HCT116 (cell line): ENCODE data around the gene STX1B. TPM values are rescaled to one million over a fixed set of nuclear protein-coding genes. Genes with fewer than 3 reads are reported as not detected.

Experiments
- ATAC-seq: fragments of 200-7000 bp; cut with Tn5 transposase; 2 replicates; pipeline ENCODE4 v1.9.1; 2020; ENCODE audit warnings: mild to moderate bottlenecking, moderate library complexity
- BruUV-seq: library from RNA; stranded (reverse); fragments of 400-500 nt; replicated peaks from 2 replicates; lab custom pipeline; 2021; lab: Mats Ljungman, UMichigan
- CTCF ChIA-PET: fragments of 300-600 bp; sonication (Branson Sonifier 250); formaldehyde crosslinking; loops from one replicate; lab custom pipeline; 2021; ENCODE audit warnings: antibody characterized with exemption; lab: Charles Lee
- POLR2A ChIA-PET: fragments of 300-600, 350-600 bp; sonication (Branson Sonifier 250); formaldehyde crosslinking; loops from one replicate; lab custom pipeline; 2021; ENCODE audit warnings: antibody characterized with exemption; lab: Charles Lee
- RAD21 ChIA-PET, 2 experiments: fragments of 300-600 bp; sonication (Branson Sonifier 250); formaldehyde crosslinking; loops; one replicate each; lab custom pipeline; 2023; ENCODE audit warnings: low total read pairs in 2 of 2; ENCODE audit not compliant: uncharacterized antibody in 2 of 2, unreplicated experiment in 2 of 2, low non-redundant PET in 1 of 2; lab: Charles Lee
- DNase-seq: peaks from one replicate; pipeline ENCODE4 v3.0.0-alpha.2; 2010; ENCODE audit warnings: low read depth, low spot score
- H2AFZ ChIP-seq: fragments of 200-600 bp; shearing (Covaris generic), sonication (generic); 2 replicates; pipeline ENCODE4 v1.6.1; 2017; ENCODE audit warnings: low read depth, mixed run types, mixed read lengths, antibody characterized with exemption, low read length; ENCODE audit not compliant: poor library complexity, severe bottlenecking
- H3K27ac ChIP-seq: 2 replicates; pipeline ENCODE4 v1.5.1; 2012; ENCODE audit warnings: low read depth, low read length
- H3K27me3 ChIP-seq: fragments of 200-600 bp; sonication (generic); 2 replicates; pipeline ENCODE4 v1.6.1; 2016; ENCODE audit warnings: mixed run types, low read length, mixed read lengths; ENCODE audit not compliant: insufficient read depth
- H3K36me3 ChIP-seq, 2 experiments: fragments of 200-500 bp in 1 of 2; fragments of 200-600 bp in 1 of 2; sonication (Bioruptor generic) in 1 of 2; sonication (generic) in 1 of 2; 2 replicates each; pipeline versions ENCODE4 v1.5.1 to v1.6.1; 2014 to 2016; ENCODE audit warnings: low read length in 2 of 2, inconsistent platforms in 1 of 2, mixed read lengths in 1 of 2, mixed run types in 1 of 2; ENCODE audit not compliant: insufficient read depth in 2 of 2, control insufficient read depth in 1 of 2
- H3K4me1 ChIP-seq, 2 experiments: fragments of 200-600 bp in 1 of 2; sonication (generic) in 1 of 2; 2 replicates each; pipeline versions ENCODE4 v1.5.1 to v1.6.1; 2012 to 2017; ENCODE audit warnings: low read length in 2 of 2, inconsistent platforms in 1 of 2, mild to moderate bottlenecking in 1 of 2, mixed read lengths in 1 of 2, mixed run types in 1 of 2, moderate library complexity in 1 of 2; ENCODE audit not compliant: insufficient read depth in 2 of 2, control insufficient read depth in 1 of 2
- H3K4me2 ChIP-seq: fragments of 200-600 bp; sonication (generic); 2 replicates; pipeline ENCODE4 v1.6.1; 2017; ENCODE audit warnings: mixed run types, low read length, mixed read lengths
- H3K4me3 ChIP-seq, 2 experiments: fragments of 200-600 bp in 1 of 2; sonication (generic) in 1 of 2; replicated peaks in 1 of 2; 2 replicates each; pipeline ENCODE4 v1.5.1; 2011 to 2016; ENCODE audit warnings: low read length in 2 of 2, control low read depth in 1 of 2, low read depth in 1 of 2, mild to moderate bottlenecking in 1 of 2, mixed read lengths in 1 of 2, mixed run types in 1 of 2
- H3K79me2 ChIP-seq: fragments of 200-600 bp; sonication (generic); 2 replicates; pipeline ENCODE4 v1.6.1; 2017; ENCODE audit warnings: mild to moderate bottlenecking, mixed run types, low read length, moderate library complexity, mixed read lengths; ENCODE audit not compliant: insufficient read depth
- H3K9ac ChIP-seq: fragments of 200-600 bp; sonication (generic); 2 replicates; pipeline ENCODE4 v1.6.1; 2016; ENCODE audit warnings: low read length, mixed read lengths
- H3K9me2 ChIP-seq: fragments of 200-600 bp; sonication (generic), shearing (Covaris generic); 2 replicates; pipeline ENCODE4 v1.6.1; 2017; ENCODE audit warnings: mixed run types, mild to moderate bottlenecking, moderate library complexity; ENCODE audit not compliant: insufficient read depth
- H3K9me3 ChIP-seq, 2 experiments: fragments of 200-500 bp in 1 of 2; fragments of 200-600 bp in 1 of 2; sonication (Bioruptor generic) in 1 of 2; sonication (generic) in 1 of 2; 2 replicates each; pipeline ENCODE4 v1.6.1; 2014 to 2017; ENCODE audit warnings: low read length in 2 of 2, mixed read lengths in 2 of 2, inconsistent platforms in 1 of 2, low read depth in 1 of 2, mild to moderate bottlenecking in 1 of 2, mixed run types in 1 of 2, moderate library complexity in 1 of 2; ENCODE audit not compliant: control insufficient read depth in 1 of 2, insufficient read depth in 1 of 2
- H4K20me1 ChIP-seq: fragments of 200-600 bp; sonication (generic), shearing (Covaris generic); 2 replicates; pipeline ENCODE4 v1.6.1; 2017; ENCODE audit warnings: mixed run types, mild to moderate bottlenecking, moderate library complexity; ENCODE audit not compliant: insufficient read depth
- ATF3 ChIP-seq: IDR thresholded peaks from 2 replicates; pipeline ENCODE4 v1.6.1; 2012
- CBX3 ChIP-seq: IDR thresholded peaks from 2 replicates; pipeline ENCODE4 v1.6.1; 2012; ENCODE audit warnings: low read depth
- CEBPB ChIP-seq: IDR thresholded peaks from 2 replicates; pipeline ENCODE4 v1.6.1; 2012; ENCODE audit warnings: low read depth
- ELF1 ChIP-seq: IDR thresholded peaks from 2 replicates; pipeline ENCODE4 v1.6.1; 2012; ENCODE audit warnings: low read depth, borderline replicate concordance
- EZH2 ChIP-seq: fragments of 200-600 bp; sonication (generic); IDR thresholded peaks from 2 replicates; pipeline ENCODE4 v1.6.1; 2017; ENCODE audit warnings: antibody characterized with exemption, mixed run types
- EZH2phosphoT487 ChIP-seq: fragments of 200-600 bp; IDR thresholded peaks from 2 replicates; pipeline ENCODE4 v1.6.1; 2018; ENCODE audit warnings: antibody characterized with exemption, borderline replicate concordance
- FOSL1 ChIP-seq: IDR thresholded peaks from 2 replicates; pipeline ENCODE4 v1.6.1; 2012; ENCODE audit warnings: low read depth
- POLR2A ChIP-seq: IDR thresholded peaks from 2 replicates; pipeline ENCODE4 v1.7.0; 2011; ENCODE audit warnings: borderline replicate concordance; ENCODE audit not compliant: insufficient read depth, insufficient read length; ENCODE audit errors: extremely low read depth
- POLR2AphosphoS5 ChIP-seq: IDR thresholded peaks from 2 replicates; pipeline ENCODE4 v1.6.1; 2011; ENCODE audit warnings: mild to moderate bottlenecking, low read depth, low read length, moderate library complexity
- REST ChIP-seq: IDR thresholded peaks from 2 replicates; pipeline ENCODE4 v1.6.1; 2012; ENCODE audit warnings: low read depth
- SIN3A ChIP-seq: IDR thresholded peaks from 2 replicates; pipeline ENCODE4 v1.6.1; 2012; ENCODE audit warnings: low read depth
- SP1 ChIP-seq: IDR thresholded peaks from 2 replicates; pipeline ENCODE4 v1.6.1; 2012; ENCODE audit warnings: low read depth
- TCF7L2 ChIP-seq: IDR thresholded peaks from 2 replicates; pipeline ENCODE4 v1.7.0; 2011; ENCODE audit warnings: borderline replicate concordance, inconsistent platforms; ENCODE audit not compliant: insufficient read depth, insufficient read length; ENCODE audit errors: extremely low read depth
- YY1 ChIP-seq: IDR thresholded peaks from 2 replicates; pipeline ENCODE4 v1.6.1; 2011; ENCODE audit warnings: low read length, low read depth, moderate library complexity, mild to moderate bottlenecking; ENCODE audit not compliant: insufficient replicate concordance; ENCODE audit errors: extremely low read depth
- ZBTB33 ChIP-seq: IDR thresholded peaks from 2 replicates; pipeline ENCODE4 v1.6.1; 2011; ENCODE audit warnings: mild to moderate bottlenecking, low read length, moderate library complexity; ENCODE audit not compliant: insufficient replicate concordance; ENCODE audit errors: extremely low read depth
- ZFX ChIP-seq: fragments of 450-650 bp; IDR thresholded peaks from 2 replicates; pipeline ENCODE4 v1.6.1; 2017
- ZNF274 ChIP-seq: fragments of 200-500 bp; sonication (Bioruptor generic); IDR thresholded peaks from 2 replicates; pipeline ENCODE4 v1.6.1; 2014; ENCODE audit warnings: mild to moderate bottlenecking, low read depth, low read length, inconsistent platforms
- intact Hi-C: fragments of 100-400 bp; cut with micrococcal nuclease; formaldehyde crosslinking; loops from 2 replicates; pipeline ENCODE4 v1.10.0; 2022
- total RNA-seq: library from RNA; stranded (reverse); gene quantifications from one replicate; pipeline ENCODE4 v1.2.1, GENCODE V29; 2021; ENCODE audit not compliant: unreplicated experiment

STX1B gene
- total RNA-seq, 1 experiment from 2014 or later: 1.6 TPM

GRCh38 chr16:30987581-30988190, 22.8 kb downstream of the STX1B start:
- no peaks in the 10 kb centered on the region for H3K27me3 ChIP-seq
- no peaks in the 10 kb centered on the region for H3K9me3 ChIP-seq
- no peak for DNase-seq
- RAD21 ChIA-PET: no interaction called here
- no peak overlapping the region for H3K9ac ChIP-seq
- no peaks in the 10 kb centered on the region for H3K79me2 ChIP-seq
- no TSS peak for BruUV-seq
- intact Hi-C loops: loop anchor here (10.0 kb wide), 1 partner anchor 707 kb away; no protein-coding TSS in a partner anchor
- no peak overlapping the region for H3K4me3 ChIP-seq
- no peak overlapping the region for H3K4me2 ChIP-seq
- H4K20me1 ChIP-seq: no peaks in the 10 kb centered on the region
- H3K27ac ChIP-seq: no peak overlapping the region
- H3K4me1 ChIP-seq: peaks cover 0 to 14% of the 10 kb centered on the region in 2 experiments; a peak in 3 of 4 replicates
- H3K9me2 ChIP-seq: no peaks in the 10 kb centered on the region
- no peak for ATAC-seq
- no peak overlapping the region for H2AFZ ChIP-seq
- POLR2A ChIA-PET: no interaction called here
- H3K36me3 ChIP-seq: no peaks in the 10 kb centered on the region
- no peak for TF ChIP-seq SP1
- no peak for TF ChIP-seq POLR2AphosphoS5
- no peak for TF ChIP-seq TCF7L2
- no peak for TF ChIP-seq EZH2
- no peak for TF ChIP-seq REST
- no peak for TF ChIP-seq EZH2phosphoT487
- TF ChIP-seq YY1: no peak
- TF ChIP-seq ZNF274: no peak
- TF ChIP-seq SIN3A: no peak
- TF ChIP-seq CBX3: no peak
- TF ChIP-seq ELF1: no peak
- TF ChIP-seq POLR2A: no peak
- no peak for TF ChIP-seq ATF3
- no peak for TF ChIP-seq CEBPB
- no peak for TF ChIP-seq FOSL1
- TF ChIP-seq ZFX: no peak
- TF ChIP-seq ZBTB33: no peak
- CTCF ChIA-PET: no interaction called here
